ENCODE measurements around the gene SH3GLB1. TPM values are rescaled to one million over a fixed set of nuclear protein-coding genes. Genes with fewer than 3 reads are reported as not detected.

Gene SH3GLB1
- polyA plus RNA-seq, 1 donor from 2014 or later, result 67.3 TPM

DNA sequence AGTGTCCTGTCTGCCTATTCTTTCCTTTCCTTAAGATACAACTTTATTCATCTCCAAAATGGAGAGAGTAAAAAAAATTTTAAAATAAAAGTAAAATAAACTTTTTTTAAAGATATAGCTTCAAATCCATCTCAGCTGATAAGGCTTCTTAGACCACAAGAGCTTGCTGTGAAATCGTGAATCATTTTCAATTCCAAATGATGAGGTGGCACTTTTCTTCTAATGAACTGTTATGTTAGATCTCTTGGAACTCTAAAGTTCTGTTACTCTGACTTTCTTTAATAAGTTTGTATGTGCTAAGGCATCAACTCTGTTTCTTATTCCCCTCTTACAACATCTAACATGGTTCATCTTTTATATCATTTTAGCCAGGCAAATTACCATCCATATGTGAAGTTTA is 4.5 kb downstream of the SH3GLB1 start:
- no peak overlapping the region for H2AFZ ChIP-seq (ENCODE audit: low read depth, low read length)
- H3K27me3 ChIP-seq (ENCODE audit: insufficient read depth, low read depth, low read length), result no peaks in the 10 kb centered on the region
- H3K9me3 ChIP-seq (ENCODE audit: low read length), result no peaks in the 10 kb centered on the region
- TF ChIP-seq RAD21 (conservative IDR thresholded peaks at IDR 0.05) (no peak), POLR2AphosphoS5 (IDR thresholded peaks at IDR 0.05) (no peak), EZH2 (IDR thresholded peaks at IDR 0.05; ENCODE audit: borderline replicate concordance, insufficient read depth, low read length, poor library complexity, severe bottlenecking) (no peak), MXI1 (conservative IDR thresholded peaks at IDR 0.05; ENCODE audit: poor library complexity, severe bottlenecking) (no peak), SMC3 (conservative IDR thresholded peaks at IDR 0.05; ENCODE audit: poor library complexity) (no peak), EP300 (conservative IDR thresholded peaks at IDR 0.05; ENCODE audit: poor library complexity, severe bottlenecking) (no peak), TAF1 (IDR thresholded peaks at IDR 0.05; ENCODE audit: low read depth) (no peak)
- TF ChIP-seq, protein P1, sequence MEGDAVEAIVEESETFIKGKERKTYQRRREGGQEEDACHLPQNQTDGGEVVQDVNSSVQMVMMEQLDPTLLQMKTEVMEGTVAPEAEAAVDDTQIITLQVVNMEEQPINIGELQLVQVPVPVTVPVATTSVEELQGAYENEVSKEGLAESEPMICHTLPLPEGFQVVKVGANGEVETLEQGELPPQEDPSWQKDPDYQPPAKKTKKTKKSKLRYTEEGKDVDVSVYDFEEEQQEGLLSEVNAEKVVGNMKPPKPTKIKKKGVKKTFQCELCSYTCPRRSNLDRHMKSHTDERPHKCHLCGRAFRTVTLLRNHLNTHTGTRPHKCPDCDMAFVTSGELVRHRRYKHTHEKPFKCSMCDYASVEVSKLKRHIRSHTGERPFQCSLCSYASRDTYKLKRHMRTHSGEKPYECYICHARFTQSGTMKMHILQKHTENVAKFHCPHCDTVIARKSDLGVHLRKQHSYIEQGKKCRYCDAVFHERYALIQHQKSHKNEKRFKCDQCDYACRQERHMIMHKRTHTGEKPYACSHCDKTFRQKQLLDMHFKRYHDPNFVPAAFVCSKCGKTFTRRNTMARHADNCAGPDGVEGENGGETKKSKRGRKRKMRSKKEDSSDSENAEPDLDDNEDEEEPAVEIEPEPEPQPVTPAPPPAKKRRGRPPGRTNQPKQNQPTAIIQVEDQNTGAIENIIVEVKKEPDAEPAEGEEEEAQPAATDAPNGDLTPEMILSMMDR (IDR thresholded peaks at IDR 0.05; ENCODE audit: poor library complexity, severe bottlenecking), result no peak
- TF ChIP-seq, protein P2, sequence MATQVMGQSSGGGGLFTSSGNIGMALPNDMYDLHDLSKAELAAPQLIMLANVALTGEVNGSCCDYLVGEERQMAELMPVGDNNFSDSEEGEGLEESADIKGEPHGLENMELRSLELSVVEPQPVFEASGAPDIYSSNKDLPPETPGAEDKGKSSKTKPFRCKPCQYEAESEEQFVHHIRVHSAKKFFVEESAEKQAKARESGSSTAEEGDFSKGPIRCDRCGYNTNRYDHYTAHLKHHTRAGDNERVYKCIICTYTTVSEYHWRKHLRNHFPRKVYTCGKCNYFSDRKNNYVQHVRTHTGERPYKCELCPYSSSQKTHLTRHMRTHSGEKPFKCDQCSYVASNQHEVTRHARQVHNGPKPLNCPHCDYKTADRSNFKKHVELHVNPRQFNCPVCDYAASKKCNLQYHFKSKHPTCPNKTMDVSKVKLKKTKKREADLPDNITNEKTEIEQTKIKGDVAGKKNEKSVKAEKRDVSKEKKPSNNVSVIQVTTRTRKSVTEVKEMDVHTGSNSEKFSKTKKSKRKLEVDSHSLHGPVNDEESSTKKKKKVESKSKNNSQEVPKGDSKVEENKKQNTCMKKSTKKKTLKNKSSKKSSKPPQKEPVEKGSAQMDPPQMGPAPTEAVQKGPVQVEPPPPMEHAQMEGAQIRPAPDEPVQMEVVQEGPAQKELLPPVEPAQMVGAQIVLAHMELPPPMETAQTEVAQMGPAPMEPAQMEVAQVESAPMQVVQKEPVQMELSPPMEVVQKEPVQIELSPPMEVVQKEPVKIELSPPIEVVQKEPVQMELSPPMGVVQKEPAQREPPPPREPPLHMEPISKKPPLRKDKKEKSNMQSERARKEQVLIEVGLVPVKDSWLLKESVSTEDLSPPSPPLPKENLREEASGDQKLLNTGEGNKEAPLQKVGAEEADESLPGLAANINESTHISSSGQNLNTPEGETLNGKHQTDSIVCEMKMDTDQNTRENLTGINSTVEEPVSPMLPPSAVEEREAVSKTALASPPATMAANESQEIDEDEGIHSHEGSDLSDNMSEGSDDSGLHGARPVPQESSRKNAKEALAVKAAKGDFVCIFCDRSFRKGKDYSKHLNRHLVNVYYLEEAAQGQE (IDR thresholded peaks at IDR 0.05; ENCODE audit: borderline replicate concordance), result no peak
- no peaks in the 10 kb centered on the region for H3F3A ChIP-seq (ENCODE audit: insufficient read depth, low read length, poor library complexity, severe bottlenecking)
- H3K4me2 ChIP-seq (ENCODE audit: low read length), result no peak overlapping the region
- no peaks in the 10 kb centered on the region for H3K9me2 ChIP-seq (ENCODE audit: insufficient read depth, low read length)
- no peak overlapping the region for H3K4me3 ChIP-seq (ENCODE audit: low read length)
- H3K79me2 ChIP-seq (replicated peaks; ENCODE audit: insufficient read depth, low read length), result peaks cover 77% of the 10 kb centered on the region
- no peaks in the 10 kb centered on the region for H4K20me1 ChIP-seq (ENCODE audit: insufficient read depth)
- no peak overlapping the region for H3K27ac ChIP-seq (ENCODE audit: low read length)
- H3K9ac ChIP-seq (ENCODE audit: low read length), result no peak overlapping the region
- no peaks in the 10 kb centered on the region for H3K36me3 ChIP-seq (ENCODE audit: insufficient read depth, low read length)

DNA sequence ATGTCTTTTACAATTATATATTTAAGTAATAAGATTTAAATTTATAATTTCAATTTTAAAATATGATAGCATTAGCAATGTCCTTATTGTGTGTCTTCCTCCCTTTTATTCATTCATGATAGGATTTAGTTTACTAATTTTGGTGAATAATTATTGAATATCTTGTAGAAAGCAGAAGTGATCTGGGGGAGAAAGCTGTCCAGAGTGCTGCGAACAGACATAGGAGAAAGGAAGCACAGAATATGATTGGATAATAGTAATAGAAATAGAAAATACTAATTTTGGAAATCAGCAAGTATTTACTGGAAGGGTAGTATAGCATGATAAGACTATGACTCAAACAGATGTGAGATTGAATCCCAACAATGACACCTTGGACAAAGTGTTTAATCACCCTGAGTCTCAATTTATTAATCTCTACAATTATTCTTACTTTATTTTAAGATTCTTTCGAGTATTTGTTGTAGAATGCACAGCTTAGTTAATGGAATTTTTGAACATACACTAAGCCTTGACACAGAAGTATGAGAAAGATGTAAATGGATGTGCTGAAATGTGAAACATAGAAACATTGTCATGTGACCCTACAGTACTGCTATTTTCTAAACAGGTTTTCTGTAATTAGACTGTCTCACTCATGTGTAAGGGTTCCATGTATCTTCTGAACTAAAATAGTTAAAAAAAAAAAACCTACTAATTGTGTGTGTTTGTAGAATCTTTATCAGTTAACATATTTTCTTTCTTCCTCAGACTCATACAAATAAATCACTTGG is 7.9 kb downstream of the SH3GLB1 start:
- H3K27ac ChIP-seq (ENCODE audit: low read length), result no peak overlapping the region
- H3K36me3 ChIP-seq (ENCODE audit: insufficient read depth, low read length), result no peaks in the 10 kb centered on the region
- H3K4me2 ChIP-seq (ENCODE audit: low read length), result no peak overlapping the region
- H4K20me1 ChIP-seq (ENCODE audit: insufficient read depth), result no peaks in the 10 kb centered on the region
- TF ChIP-seq TAF1 (IDR thresholded peaks at IDR 0.05; ENCODE audit: low read depth) (no peak), SMC3 (conservative IDR thresholded peaks at IDR 0.05; ENCODE audit: poor library complexity) (no peak), MXI1 (conservative IDR thresholded peaks at IDR 0.05; ENCODE audit: poor library complexity, severe bottlenecking) (no peak), POLR2AphosphoS5 (IDR thresholded peaks at IDR 0.05) (no peak), EP300 (conservative IDR thresholded peaks at IDR 0.05; ENCODE audit: poor library complexity, severe bottlenecking) (no peak), EZH2 (IDR thresholded peaks at IDR 0.05; ENCODE audit: borderline replicate concordance, insufficient read depth, low read length, poor library complexity, severe bottlenecking) (no peak), RAD21 (conservative IDR thresholded peaks at IDR 0.05) (no peak)
- TF ChIP-seq, protein P2 (IDR thresholded peaks at IDR 0.05; ENCODE audit: borderline replicate concordance), result no peak
- TF ChIP-seq, protein P1 (IDR thresholded peaks at IDR 0.05; ENCODE audit: poor library complexity, severe bottlenecking), result no peak
- H3K9ac ChIP-seq (ENCODE audit: low read length), result no peak overlapping the region
- no peak overlapping the region for H2AFZ ChIP-seq (ENCODE audit: low read depth, low read length)
- H3K27me3 ChIP-seq (ENCODE audit: insufficient read depth, low read depth, low read length), result no peaks in the 10 kb centered on the region
- no peak overlapping the region for H3K4me3 ChIP-seq (ENCODE audit: low read length)
- H3F3A ChIP-seq (ENCODE audit: insufficient read depth, low read length, poor library complexity, severe bottlenecking), result no peaks in the 10 kb centered on the region
- no peaks in the 10 kb centered on the region for H3K9me3 ChIP-seq (ENCODE audit: low read length)
- H3K79me2 ChIP-seq (replicated peaks; ENCODE audit: insufficient read depth, low read length), result peaks cover 74% of the 10 kb centered on the region
- no peaks in the 10 kb centered on the region for H3K9me2 ChIP-seq (ENCODE audit: insufficient read depth, low read length)
